GM18909 (cell line): ENCODE measurements around the gene GPR183.

Experiments
- ATAC-seq: cut with Tn5 transposase; IDR thresholded peaks from one replicate; pipeline ENCODE4 v1.9.1; 2021; ENCODE audit warnings: mild to moderate bottlenecking; ENCODE audit not compliant: unreplicated experiment, poor library complexity

The GPR183 gene

DNA sequence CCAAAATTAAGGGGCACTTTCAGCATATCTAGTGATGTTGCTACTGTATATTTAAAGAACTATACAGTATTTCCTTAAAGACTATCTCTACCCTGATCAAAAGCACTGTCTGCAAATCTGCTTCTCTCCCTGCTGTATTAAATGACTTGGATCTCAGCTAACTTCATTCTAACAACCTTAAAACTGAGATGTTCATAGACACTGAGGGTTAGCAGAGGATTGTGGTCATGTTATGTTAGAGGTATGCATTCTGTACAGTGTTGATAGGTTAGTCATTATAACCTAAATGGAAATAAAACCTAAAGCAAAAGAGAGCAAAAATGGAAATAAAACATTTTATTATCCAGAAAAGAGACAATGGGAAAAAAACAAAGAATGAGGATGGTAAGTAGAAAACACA, 9.9 kb downstream of the GPR183 start:
- ATAC-seq, result no peak

DNA sequence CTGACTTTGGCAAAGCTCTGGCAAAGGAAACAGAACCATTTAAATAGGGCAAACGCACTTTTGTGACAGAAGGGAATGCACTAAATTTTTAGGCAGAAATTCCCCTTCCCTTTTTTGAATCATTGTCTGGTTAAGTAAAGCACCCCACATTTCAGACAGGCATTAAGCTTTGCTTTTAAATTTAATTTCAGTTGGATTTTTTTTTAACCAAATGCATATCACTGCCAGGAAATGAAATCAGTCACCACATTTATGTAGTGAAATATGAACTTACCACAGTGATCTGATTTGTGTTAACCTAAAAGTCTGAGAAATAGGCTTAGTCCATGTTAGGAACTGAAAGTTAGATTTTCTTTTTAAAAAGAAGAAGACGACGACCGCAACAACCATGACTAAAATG, 10.8 kb downstream of the GPR183 start:
- ATAC-seq, result peak; percentile 57

DNA sequence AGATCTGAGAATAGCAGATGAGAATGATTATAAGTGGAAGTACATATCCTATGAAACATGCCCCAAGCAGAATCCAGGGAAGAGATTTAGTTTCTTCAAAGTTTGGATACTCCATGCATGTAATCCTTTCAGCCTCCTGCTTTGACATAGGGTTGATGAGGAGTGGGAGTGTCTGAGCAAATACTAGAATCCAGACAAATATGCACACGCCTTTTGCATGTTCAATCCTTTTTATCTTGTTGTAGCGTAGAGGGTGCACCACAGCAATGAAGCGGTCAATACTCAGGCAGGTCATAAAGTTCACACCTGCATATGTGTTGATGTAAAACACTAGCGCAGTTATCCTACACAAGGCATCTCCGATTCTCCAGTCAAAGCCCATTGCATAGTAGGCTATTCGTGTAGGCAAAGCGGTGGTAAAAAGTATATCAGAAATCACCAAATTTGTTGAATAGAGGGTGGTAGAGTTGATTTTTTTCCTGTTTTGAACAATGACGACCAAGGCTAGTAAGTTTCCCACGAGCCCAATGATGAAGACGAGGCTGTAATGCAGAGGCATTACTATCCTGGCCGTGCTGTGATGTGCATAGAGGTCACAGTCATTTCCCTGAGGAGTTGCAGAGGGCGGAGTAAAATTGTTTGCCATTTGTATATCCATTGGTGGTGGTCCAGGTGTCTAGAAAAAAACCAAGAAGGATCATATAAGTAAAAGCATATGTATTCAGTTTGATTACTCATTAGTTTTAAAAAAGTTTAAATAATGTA, 11.5 kb downstream of the GPR183 start:
- no peak for ATAC-seq

DNA sequence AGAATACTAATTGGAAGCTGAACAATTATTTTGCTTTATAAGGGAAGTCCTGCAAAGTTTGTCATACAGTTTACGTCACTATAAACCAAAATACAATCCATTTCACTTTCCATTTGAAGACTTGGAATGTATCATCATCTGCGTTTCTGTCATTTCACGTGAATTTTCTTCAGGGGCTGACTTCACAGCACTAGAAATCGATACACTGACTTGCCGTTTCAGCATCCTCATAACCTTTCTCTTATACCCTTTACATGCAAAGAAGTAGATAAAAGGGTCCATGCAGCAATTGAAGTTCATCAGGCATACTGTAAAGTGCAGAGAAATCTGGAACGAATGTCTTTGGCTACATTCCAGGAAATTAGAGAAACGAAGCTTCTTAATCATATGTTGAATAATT, 12.2 kb downstream of the GPR183 start:
- no peak for ATAC-seq

DNA sequence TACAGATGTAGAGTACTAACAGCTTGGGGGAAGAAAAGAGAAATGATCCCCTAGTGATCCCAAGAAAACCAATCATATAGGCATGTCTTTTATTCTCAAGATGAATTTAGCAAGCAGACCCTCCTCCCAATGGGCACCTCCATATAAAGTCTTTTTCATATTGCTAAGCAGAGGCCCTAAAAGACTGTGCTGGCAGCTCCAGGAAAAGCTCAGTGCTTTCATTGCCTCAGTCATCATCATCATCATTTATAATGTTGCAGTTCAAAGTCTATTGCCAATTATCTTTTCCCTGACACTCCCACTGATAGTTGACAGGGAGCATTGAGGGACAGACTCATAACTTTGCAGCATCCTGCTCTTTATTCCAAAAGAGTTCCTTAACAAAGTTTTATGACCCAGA, 13.0 kb downstream of the GPR183 start:
- ATAC-seq, result no peak

DNA sequence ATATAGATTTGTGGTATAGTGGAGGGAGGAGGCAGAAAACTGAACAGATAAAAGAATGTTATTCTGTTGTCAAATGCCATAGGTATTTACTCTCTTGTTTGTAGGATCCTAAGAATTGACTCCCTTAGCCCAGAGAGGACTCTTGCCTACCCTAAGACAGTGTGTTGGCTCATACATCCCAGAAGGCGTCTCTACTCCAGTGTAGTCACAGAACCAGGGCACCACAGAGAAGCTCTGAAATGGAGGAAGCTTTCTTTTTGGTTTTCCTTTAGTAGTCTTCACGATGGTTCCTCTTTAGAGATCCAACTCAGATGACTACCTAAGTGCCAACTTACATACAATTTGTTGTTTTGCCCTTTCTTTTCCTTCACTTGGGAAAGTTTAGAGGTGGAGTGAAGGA, 14.0 kb downstream of the GPR183 start:
- no peak for ATAC-seq

DNA sequence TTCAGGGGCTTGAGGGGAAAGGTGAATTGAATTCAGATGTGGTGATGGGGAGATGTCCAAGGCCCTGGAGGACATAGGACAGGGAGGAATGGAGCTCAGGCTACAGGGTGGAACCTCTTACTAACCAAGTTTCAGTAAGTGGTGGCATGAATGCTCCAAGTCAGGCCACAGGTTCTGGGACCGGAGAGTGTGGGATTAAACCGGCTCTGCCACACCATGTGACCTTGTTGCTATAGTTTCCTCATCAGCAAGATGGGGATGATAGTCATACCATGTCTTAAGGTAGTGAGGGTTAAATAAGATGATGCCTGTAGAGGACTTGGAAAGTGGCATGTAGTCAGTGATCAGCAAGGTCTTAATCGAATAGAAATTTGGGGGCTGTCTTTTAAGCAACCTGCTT, 16.3 kb downstream of the GPR183 start:
- ATAC-seq, result no peak

DNA sequence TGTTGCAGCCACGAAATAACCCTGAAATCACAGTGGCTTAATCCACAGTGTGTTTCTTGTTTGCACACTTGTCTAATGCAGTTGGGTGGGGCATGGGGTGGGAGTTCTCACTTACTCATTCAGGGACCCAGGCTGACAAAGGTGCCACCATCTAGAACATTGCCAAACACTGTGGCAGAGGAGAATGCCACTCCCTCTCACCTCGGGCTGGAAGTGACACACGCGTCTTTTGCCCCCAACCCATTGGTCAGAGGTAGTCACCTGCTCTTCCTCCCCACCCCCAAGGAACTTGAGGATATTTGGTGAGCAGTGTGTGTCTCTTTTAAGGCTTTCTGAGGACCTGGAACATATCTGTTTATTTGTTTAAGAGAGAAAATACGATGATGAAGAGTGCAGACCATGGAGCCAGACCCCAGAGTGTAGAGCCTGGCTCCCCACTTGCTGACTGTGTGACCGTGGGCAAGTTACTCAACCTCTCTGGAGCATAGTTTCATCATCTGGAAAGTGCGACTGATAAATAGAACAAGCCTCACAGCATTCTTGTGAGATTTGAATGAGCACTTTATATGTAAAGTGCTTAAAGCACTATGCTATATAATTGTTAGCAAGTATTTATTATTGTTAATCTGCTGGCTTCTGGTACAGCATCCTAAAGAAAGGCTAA, 17.4 kb downstream of the GPR183 start:
- no peak for ATAC-seq

DNA sequence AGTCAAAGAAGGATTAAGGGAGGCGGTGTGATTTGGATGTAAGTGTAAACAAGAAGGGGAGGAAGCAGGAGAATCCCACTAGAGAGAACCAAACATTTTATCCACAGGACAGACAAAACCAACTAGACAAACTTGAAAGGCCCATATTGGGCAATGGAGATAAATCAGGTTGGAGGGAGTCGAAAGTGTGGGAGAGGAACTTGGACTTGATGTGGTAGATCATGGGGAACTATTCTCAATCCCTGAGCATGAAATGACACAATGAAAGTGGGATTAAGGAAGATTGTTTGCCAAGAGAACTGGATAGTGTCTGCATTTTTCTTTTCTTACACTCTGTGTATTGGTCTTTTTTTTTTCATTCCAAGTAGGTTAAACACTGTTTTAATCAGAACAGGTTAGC, 17.9 kb downstream of the GPR183 start:
- ATAC-seq, result no peak

DNA sequence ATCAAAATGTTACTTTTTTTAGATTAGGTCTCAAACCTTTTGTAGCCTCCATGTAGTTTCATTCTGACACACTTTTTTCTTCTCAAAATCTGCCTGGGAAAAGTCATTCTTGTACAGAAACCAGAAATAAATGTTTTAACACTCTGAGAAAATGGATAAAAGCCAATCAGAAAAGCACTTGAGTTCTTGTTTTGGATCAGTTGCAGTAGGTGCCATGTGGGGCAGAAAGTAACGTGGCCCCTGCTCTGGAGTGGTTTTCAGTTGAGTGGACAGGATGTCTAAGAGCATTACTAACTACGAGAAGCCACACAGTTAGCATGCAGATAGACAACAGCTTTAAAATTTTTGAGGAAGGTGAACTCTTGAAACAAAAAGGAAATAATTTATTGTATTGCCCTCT, 19.1 kb downstream of the GPR183 start:
- peak; percentile 91 for ATAC-seq

DNA sequence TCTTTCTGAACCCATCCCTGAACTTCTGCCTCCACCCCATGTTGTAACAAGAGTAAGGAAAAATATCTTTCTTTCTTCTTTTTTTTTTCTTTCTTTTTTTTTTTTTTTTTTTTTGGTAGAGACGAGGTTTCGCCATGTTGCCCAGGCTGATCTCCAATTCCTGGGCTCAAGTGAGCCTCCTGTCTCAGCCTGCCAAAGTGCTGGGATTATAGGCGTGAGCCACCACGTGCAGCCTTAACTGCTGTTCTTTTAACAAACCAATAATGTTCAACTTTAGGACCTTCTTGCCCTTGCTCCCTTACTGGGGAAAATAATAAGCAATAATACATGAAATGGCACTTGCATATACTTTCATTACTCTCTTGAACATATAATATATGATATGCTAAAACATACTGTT, 19.6 kb downstream of the GPR183 start:
- no peak for ATAC-seq

DNA sequence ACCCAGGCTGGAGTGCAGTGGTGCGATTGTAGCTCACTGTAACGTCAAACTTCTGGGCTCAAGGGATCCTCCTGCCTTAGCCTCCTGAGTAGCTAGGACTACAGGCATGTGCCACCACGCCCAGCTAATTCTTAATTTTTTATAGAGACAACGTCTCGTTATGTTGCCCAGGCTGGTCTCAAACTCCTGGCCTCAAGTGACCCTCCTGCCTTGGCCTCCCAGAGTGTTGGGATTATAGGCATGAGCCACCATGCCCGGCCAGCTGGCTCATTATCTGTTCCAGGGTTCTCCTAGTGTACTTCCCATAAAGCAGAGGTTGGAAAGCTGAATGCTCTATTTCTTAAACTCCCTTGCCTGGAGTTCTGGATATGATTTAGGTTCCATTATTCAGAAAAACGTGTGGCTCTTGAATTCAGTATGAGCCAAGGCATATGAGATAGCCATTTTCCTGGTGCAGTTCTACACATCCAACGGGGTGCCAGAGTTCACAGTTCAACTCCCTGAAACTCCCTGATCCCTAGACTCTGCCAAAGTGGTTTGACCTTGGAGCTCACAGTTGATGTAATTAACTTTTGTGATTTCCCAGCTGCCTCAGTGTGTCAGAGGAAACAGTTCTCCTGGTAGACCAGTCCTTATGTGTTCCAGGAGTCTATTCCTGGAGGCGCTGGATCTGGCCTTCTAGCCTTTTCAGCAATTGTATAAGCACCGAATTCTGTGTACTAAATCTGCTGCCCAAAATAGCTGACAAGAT, 21.6 kb downstream of the GPR183 start:
- no peak for ATAC-seq

DNA sequence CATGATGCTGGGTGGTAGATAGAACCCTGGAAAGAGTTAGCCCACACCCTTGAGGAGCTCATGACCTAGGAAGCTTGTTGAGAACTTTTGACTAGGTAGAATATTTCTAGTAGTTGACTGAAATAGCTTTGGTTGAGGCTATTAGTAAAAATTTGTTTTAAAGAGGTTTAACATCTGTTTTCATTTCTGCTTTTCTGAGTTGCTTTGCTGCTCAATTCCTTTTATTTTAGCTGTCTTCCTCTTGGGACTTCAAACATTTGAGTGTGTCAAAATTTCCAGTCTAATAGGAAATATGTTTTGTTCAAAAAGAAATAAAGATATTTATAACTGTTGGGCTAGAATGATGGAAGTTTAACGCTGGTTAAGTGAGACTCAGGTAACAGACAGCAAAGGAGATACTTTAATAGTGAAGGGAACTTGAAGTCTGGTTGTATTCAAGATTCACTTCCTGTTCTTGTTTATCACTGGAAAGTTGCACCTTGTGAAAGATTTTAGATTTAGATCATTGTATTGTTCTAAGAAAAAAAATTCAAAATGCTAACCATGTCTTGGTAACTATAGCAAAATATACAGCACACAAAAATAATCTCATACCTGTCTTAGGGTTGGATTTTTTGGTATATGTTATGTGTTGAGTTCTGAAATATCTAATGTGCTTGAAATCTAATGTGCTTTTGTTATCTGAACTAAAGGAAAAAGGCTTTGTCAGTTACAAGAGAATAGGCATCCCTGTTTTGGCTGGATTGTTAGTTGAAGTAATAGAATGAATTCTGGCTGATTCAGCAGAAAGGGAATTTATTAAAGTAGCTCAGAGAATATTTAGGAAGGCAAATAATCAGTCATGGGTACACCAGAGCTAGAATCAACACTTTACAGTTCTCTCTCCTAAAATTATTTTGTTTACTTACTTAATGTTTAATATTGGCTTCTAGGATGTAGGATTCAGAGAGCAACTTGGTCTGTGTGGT, 24.7 kb downstream of the GPR183 start:
- ATAC-seq, result peak; percentile 72

DNA sequence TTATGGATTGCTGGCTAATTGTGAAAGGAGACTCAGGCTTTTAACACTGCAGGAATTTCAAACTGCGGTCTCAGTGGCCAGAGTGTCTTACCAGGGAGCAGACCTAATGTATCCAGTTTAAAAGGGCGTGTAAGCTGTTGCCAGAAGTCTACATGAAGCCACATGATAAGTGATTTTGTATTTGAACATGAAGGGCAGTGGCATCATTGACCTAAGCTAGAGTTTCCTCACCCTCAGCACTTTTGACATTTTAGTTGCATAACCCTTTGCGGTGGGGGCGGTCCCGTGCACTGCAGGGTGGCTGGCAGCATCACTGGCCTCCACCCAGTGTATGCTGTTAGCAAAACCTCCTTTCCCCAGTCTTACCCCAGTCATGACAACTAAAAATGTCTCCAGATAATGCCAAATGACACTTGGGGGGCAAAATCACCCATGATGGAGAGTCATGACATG, 25.4 kb downstream of the GPR183 start:
- ATAC-seq, result peak; percentile 73

DNA sequence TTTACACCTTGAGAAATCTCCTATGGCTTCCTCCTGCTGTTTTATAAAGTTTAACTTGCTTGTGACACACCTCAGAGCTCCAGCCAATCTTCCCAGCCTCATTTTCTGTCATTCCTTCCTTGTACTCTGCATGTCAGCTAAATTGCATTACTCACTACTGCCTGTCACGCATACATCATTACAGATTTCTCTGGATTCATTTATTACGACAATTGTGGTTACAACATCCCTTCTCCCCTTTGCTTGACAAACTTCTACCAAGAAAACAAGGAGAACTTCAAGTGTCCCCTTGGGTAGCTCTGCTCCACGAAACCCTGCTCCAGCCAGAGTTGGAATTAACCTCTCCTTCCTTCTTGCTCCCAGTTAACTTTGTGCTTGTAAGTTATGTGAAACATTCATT, 27.0 kb downstream of the GPR183 start:
- ATAC-seq, result no peak

DNA sequence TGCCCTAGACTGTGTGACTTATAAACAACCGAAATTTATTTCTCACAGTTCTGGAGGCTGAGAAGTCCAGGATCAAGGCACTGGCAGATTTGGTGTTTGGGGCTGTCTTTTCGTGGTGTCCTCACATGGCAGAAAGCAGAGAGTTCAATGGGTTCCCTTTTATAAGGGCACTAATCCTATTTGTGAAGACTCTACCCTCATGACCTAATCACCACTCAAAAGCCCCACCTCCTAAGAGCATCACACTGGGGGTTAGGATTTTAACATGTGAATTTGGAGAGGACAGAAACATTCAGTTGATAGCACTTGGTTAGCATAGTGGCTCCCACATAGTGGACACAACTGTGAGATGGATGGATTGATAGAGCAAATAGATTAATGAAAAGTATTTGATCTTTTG, 27.6 kb downstream of the GPR183 start:
- ATAC-seq, result no peak

DNA sequence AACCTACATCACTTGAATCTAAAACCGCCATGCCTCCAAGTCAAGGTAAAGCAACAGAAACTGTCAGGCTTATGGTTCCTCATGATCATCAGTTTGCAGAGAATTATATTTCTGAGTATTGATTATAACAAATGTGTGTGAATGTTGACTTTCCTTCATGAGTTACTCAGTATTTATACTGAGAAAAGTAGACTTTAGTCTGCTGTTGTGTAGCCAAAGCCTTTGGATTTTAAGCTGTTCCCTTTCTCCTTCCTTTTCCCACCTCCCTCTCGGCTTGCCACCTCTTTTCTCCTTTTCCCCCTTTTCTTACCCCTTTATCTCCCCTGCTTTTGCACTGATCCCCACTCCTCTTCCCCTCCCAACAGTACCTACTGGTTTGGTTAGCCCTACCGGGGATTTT, 28.4 kb downstream of the GPR183 start:
- no peak for ATAC-seq

DNA sequence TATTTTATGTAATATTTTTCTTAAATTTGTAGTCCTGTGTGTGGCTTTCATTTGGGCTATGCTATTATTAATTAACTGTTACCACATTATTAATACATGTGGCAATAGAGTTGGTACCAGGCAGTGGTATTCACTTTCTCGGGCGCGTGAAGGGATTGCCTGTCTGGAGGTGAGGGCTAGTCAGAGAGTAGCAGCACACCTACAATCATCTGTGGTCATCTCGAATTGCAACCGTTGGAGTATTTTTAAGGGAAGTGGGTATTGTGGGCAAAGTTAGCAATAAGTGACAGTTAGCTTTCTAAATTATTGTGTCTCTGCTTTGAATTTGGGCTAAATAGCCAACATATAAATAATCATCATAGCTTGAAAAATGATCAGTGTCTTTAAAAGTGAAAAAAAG, 29.0 kb downstream of the GPR183 start:
- ATAC-seq, result no peak

DNA sequence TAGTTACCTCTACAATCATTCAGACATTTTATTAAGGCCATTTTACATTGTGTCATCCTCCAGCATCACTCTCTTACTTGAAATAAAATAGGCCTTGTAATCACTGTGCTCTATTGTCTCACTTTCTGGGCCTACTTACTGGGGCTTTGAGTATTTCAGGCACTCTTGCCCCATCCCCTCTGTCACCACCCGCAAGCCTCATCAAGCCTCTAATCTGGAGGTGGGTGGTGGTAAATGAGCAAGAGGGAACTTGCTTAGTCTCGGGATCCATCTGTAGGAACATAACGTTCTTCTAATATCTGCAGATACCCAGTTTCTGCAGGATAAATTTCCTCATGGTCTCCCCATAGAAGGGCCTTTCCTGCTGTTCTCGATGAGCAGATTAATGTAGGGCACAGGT, 29.6 kb downstream of the GPR183 start:
- no peak for ATAC-seq

DNA sequence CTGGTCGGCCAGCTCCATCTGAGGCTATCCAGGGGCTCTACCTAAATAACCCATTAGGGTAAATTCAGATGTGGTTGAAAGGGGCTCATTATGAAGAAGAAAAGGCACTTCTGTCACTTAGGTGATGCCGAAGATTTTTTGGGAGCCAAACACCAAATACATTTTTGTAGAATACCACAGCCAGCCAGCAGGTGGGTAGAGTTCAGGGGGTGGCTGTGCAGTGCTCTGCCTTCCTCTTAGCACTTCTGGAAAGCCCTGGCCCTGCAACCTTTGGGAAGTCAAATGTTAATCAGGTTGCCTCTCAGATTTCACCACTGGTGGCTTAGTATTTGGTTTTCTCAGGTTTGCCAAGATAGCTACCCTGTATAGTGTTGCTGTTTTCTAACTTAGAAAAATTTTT, 30.5 kb downstream of the GPR183 start:
- no peak for ATAC-seq
